ENCODE data around the gene EHMT1.
"Not testable (repeated sequence)": the region's sequence is repeated elsewhere in the genome, so short reads cannot be mapped to it uniquely, and the experiment has no call there.

The EHMT1 gene

GRCh38 chr9:137615387-137615871 lies 3.4 kb upstream of the EHMT1 start:
- peaks cover 32 to 58% (median 43%) of the 10 kb centered on the region in 11 experiments for H3K36me3 ChIP-seq
- H4K20me1 ChIP-seq, result peaks cover 28 to 83% (median 63%) of the 10 kb centered on the region in 11 experiments; a peak in 21 of 22 replicates
- H3K9ac ChIP-seq, result peak overlapping the region in 9 of 11 experiments; percentile 14 to 98 (median 28); a peak in 9 of 22 replicates
- no peak overlapping the region for H3K4me3 ChIP-seq
- no peak overlapping the region for H3K4me2 ChIP-seq
- no peaks in the 10 kb centered on the region for H3K27me3 ChIP-seq
- TF ChIP-seq Cebpa-rat (IDR thresholded peaks at IDR 0.05), result no peak
- peaks cover 34 to 67% (median 48%) of the 10 kb centered on the region in 10 experiments for H3K4me1 ChIP-seq
- no peaks in the 10 kb centered on the region for H3K9me3 ChIP-seq (replicated peaks in 1 of 11)
- peak overlapping the region in 1 of 11 experiments; percentile 3; a peak in 1 of 22 replicates for H3K27ac ChIP-seq

DNA sequence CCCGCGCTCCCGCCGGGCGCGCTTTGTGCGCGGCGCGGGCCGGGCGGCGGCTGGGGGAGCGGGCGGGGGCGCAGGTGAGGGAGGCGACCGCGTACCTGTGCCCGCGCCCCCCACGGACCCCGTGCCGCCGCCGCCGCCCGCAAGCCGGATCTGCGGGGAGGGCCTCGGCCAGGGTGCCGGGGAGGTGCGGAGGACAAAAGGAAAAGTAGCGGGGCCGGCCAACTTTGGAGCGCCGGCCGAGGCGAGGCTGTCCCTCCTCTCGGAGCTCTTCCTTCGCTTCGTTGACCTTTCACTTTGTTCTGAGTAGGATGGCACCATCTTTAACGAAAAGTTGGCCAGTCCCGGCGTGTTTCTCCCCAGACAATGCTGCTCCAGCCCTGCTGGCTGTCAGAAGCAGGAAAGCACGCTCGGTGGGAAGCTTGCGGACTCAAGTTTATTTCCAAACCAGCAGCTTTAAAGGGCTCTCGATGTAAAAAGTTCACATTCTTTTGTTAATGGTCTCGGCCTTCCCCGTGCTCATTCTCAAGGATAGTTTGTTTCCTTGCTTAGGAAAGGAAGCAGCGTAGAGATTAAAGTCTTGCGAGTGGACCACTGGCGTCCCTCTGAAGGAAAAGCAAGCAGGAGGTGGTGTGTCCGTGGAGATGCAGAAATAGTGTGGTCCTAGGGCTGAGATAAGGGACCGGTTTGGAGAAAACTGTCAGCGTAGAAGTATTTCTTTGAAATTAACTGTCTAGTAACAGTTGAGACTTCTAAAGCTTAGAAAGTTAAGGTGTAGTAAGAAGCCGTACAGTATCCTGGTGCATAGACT lies 639 bp downstream of the EHMT1 start:
- H3K9me3 ChIP-seq (replicated peaks in 1 of 11), result no peaks in the 10 kb centered on the region
- H3K27me3 ChIP-seq, result no peaks in the 10 kb centered on the region
- H3K4me1 ChIP-seq, result peaks cover 37 to 57% (median 47%) of the 10 kb centered on the region in 10 experiments
- H3K36me3 ChIP-seq, result peaks cover 22 to 68% (median 57%) of the 10 kb centered on the region in 11 experiments
- H3K9ac ChIP-seq, result peak overlapping the region; percentile 86 to 95 (median 93)
- peaks cover 45 to 86% (median 67%) of the 10 kb centered on the region in 11 experiments; a peak in 21 of 22 replicates for H4K20me1 ChIP-seq
- no peak for TF ChIP-seq Cebpa-rat (IDR thresholded peaks at IDR 0.05)
- H3K27ac ChIP-seq, result peak overlapping the region; percentile 82 to 95 (median 88)
- H3K4me3 ChIP-seq, result peak overlapping the region; percentile 82 to 93 (median 90)
- H3K4me2 ChIP-seq, result peak overlapping the region; percentile 77 to 97 (median 90)

- Histone ChIP-seq H3K9ac (peak overlapping the region; percentile 86 to 95 (median 93)), H3K4me1 (peaks cover 43 to 62% (median 52%) of the 10 kb centered on the region in 10 experiments), H3K27ac (peak overlapping the region; percentile 82 to 95 (median 88); a peak in 20 of 22 replicates), H3K27me3 (no peaks in the 10 kb centered on the region), H3K4me2 (peak overlapping the region; percentile 77 to 97 (median 90)), H3K9me3 (replicated peaks in 1 of 11) (no peaks in the 10 kb centered on the region), H3K4me3 (peak overlapping the region; percentile 82 to 93 (median 90)), H3K36me3 (peaks cover 16 to 65% (median 57%) of the 10 kb centered on the region in 11 experiments), H4K20me1 (peaks cover 51 to 86% (median 67%) of the 10 kb centered on the region in 11 experiments; a peak in 21 of 22 replicates)
- TF ChIP-seq Cebpa-rat (IDR thresholded peaks at IDR 0.05), result no peak
Measured at GRCh38 chr9:137620048-137620405, 1.2 kb downstream of the EHMT1 start.

GRCh38 chr9:137620581-137620980 lies 1.8 kb downstream of the EHMT1 start:
- H3K4me1 ChIP-seq, result peaks cover 49 to 68% (median 58%) of the 10 kb centered on the region in 10 experiments
- peak overlapping the region; percentile 77 to 97 (median 90) for H3K4me2 ChIP-seq
- peak overlapping the region in 1 of 11 experiments; percentile 3; a peak in 1 of 22 replicates for H3K27ac ChIP-seq
- H3K9me3 ChIP-seq (replicated peaks in 1 of 11), result no peaks in the 10 kb centered on the region
- peaks cover 10 to 60% (median 51%) of the 10 kb centered on the region in 11 experiments for H3K36me3 ChIP-seq
- peaks cover 57 to 86% (median 67%) of the 10 kb centered on the region in 11 experiments; a peak in 21 of 22 replicates for H4K20me1 ChIP-seq
- H3K27me3 ChIP-seq, result no peaks in the 10 kb centered on the region
- peak overlapping the region; percentile 86 to 95 (median 93); a peak in 21 of 22 replicates for H3K9ac ChIP-seq
- no peak for TF ChIP-seq Cebpa-rat (IDR thresholded peaks at IDR 0.05)
- peak overlapping the region; percentile 82 to 93 (median 90) for H3K4me3 ChIP-seq

GRCh38 chr9:137621131-137621757 lies 2.4 kb downstream of the EHMT1 start:
- H3K27ac ChIP-seq, result no peak overlapping the region
- no peaks in the 10 kb centered on the region for H3K9me3 ChIP-seq (replicated peaks in 1 of 11)
- H3K4me1 ChIP-seq, result peaks cover 52 to 72% (median 63%) of the 10 kb centered on the region in 10 experiments
- TF ChIP-seq Cebpa-rat (IDR thresholded peaks at IDR 0.05), result no peak
- peak overlapping the region; percentile 77 to 97 (median 90) for H3K4me2 ChIP-seq
- H4K20me1 ChIP-seq, result peaks cover 60 to 87% (median 70%) of the 10 kb centered on the region in 11 experiments; a peak in 21 of 22 replicates
- H3K4me3 ChIP-seq, result peak overlapping the region in 5 of 10 experiments; percentile 82 to 93 (median 87); a peak in 6 of 20 replicates
- no peaks in the 10 kb centered on the region for H3K27me3 ChIP-seq
- H3K36me3 ChIP-seq, result peaks cover 4 to 58% (median 45%) of the 10 kb centered on the region in 11 experiments; a peak in 20 of 22 replicates
- H3K9ac ChIP-seq, result peak overlapping the region in 8 of 11 experiments; percentile 33 to 95 (median 94); a peak in 12 of 22 replicates

GRCh38 chr9:137622211-137622610 lies 3.4 kb downstream of the EHMT1 start:
- Histone ChIP-seq H3K9ac (peak overlapping the region in 2 of 11 experiments; percentile 13 to 41; a peak in 2 of 22 replicates), H4K20me1 (peaks cover 64 to 87% (median 77%) of the 10 kb centered on the region in 11 experiments; a peak in 21 of 22 replicates), H3K4me2 (peak overlapping the region in 5 of 11 experiments; percentile 12 to 31 (median 26); a peak in 3 of 22 replicates), H3K36me3 (peaks cover 0 to 58% (median 37%) of the 10 kb centered on the region in 11 experiments; a peak in 20 of 22 replicates), H3K4me1 (peaks cover 48 to 72% (median 63%) of the 10 kb centered on the region in 10 experiments)
- not testable (repeated sequence) for H3K4me3 ChIP-seq; H3K27ac ChIP-seq; H3K9me3 ChIP-seq (replicated peaks in 1 of 11); H3K27me3 ChIP-seq

DNA sequence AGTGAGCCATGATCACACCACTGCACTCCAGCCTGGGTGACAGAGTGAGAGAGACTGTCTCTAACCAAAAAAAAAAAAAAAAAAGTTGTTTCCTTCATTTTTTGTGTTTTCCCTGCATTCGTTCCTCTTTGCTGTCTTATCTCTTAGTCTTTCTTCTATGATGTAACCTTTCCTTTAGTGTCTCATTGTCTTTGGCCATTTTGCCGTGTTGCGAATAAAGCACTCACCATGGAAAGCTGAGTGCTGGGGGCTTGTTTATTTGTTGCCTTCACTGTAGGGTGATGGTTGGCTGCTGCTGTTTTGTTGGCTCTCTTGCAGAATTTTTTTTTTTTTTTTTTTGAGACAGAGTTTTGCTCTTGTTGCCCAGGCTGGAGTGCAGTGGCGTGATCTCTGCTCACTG lies 7.7 kb downstream of the EHMT1 start:
- peaks cover 65 to 89% (median 80%) of the 10 kb centered on the region in 10 experiments for H3K4me1 ChIP-seq
- H3K9ac ChIP-seq, result no peak overlapping the region
- H3K4me3 ChIP-seq, result no peak overlapping the region
- H3K9me3 ChIP-seq (replicated peaks in 1 of 11), result no peaks in the 10 kb centered on the region
- no peak for TF ChIP-seq Cebpa-rat (IDR thresholded peaks at IDR 0.05)
- H4K20me1 ChIP-seq, result peaks cover 76 to 100% (median 100%) of the 10 kb centered on the region in 11 experiments; a peak in 21 of 22 replicates
- H3K4me2 ChIP-seq, result peak overlapping the region in 9 of 11 experiments; percentile 63 to 92 (median 76); a peak in 9 of 22 replicates
- no peaks in the 10 kb centered on the region for H3K27me3 ChIP-seq
- no peak overlapping the region for H3K27ac ChIP-seq
- peaks cover 0 to 71% (median 33%) of the 10 kb centered on the region in 11 experiments; a peak in 20 of 22 replicates for H3K36me3 ChIP-seq

- Histone ChIP-seq H3K9ac (peak overlapping the region in 1 of 11 experiments; percentile 36; a peak in 2 of 22 replicates), H3K4me1 (peaks cover 67 to 90% (median 81%) of the 10 kb centered on the region in 10 experiments), H4K20me1 (peaks cover 76 to 100% (median 100%) of the 10 kb centered on the region in 11 experiments; a peak in 21 of 22 replicates), H3K4me2 (peak overlapping the region; percentile 56 to 92 (median 74)), H3K36me3 (peaks cover 0 to 68% (median 28%) of the 10 kb centered on the region in 11 experiments; a peak in 20 of 22 replicates)
- not testable (repeated sequence) for H3K9me3 ChIP-seq (replicated peaks in 1 of 11); H3K27ac ChIP-seq; H3K27me3 ChIP-seq; H3K4me3 ChIP-seq
Measured at GRCh38 chr9:137627406-137627805, 8.6 kb downstream of the EHMT1 start.
